Fibroblast of mammary gland (primary cell): ENCODE results near the gene SH3BGRL2.

ENCODE experiments used
- DNase-seq: peaks from one replicate; pipeline ENCODE4 v3.0.0-alpha.2; 2010; ENCODE audit warnings: low read depth
- H3K4me3 ChIP-seq: 2 replicates; pipeline ENCODE4 v1.5.1; 2011; ENCODE audit warnings: low read depth, mild to moderate bottlenecking, low read length, moderate library complexity; ENCODE audit not compliant: control insufficient read depth
- TF ChIP-seq, protein P1 (sequence below): conservative IDR thresholded peaks from 2 replicates; pipeline ENCODE4 v1.5.1; 2011; ENCODE audit warnings: low read depth, low read length, inconsistent platforms; ENCODE audit not compliant: control insufficient read depth, insufficient read depth

SH3BGRL2 gene

DNA sequence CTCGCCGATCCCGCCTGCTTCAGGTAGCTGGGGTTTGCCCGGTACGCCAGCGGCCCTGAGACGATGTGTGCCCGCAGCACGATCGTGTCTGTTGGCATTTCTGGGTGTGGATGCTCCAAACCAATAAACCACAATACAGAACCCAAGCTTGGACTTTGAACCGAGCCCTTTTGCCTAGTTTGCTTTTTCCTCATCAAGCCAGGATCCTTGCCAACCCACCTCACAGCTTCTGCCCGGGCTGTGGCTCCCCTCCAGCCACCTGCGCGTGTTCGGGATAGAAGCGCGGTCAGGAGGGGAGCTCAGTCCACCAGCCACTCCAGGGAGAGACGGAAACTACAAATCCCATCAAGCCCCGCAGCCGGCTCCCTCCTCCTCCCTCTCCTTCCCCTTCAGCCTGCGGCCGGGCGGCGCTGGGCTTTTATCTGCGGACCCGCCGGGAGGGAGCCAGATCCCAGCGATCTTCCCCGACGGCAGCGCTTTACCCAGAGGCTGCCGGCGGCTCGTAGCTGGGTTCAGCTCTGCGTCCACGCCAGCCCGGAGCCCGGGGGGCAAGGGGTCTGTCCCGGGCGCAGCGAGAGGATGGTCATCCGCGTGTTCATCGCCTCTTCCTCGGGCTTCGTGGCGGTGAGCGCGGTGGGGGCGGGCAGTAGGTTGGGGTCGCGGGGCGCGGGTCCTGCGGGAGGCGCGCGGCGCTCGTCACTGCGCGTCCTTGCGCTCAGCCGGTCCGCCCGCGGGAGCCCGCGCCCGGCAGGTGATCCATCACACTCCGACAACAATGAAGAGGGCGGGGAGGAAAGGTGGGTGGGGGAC lies at the start of gene SH3BGRL2:
Gene SH3BGRL2 (plus strand): TSS at position 447 of the 810 bp plus-strand sequence. CDS start 133 bp downstream, at position 580.
- peak; percentile 52 for DNase-seq
- TF ChIP-seq, protein P1, sequence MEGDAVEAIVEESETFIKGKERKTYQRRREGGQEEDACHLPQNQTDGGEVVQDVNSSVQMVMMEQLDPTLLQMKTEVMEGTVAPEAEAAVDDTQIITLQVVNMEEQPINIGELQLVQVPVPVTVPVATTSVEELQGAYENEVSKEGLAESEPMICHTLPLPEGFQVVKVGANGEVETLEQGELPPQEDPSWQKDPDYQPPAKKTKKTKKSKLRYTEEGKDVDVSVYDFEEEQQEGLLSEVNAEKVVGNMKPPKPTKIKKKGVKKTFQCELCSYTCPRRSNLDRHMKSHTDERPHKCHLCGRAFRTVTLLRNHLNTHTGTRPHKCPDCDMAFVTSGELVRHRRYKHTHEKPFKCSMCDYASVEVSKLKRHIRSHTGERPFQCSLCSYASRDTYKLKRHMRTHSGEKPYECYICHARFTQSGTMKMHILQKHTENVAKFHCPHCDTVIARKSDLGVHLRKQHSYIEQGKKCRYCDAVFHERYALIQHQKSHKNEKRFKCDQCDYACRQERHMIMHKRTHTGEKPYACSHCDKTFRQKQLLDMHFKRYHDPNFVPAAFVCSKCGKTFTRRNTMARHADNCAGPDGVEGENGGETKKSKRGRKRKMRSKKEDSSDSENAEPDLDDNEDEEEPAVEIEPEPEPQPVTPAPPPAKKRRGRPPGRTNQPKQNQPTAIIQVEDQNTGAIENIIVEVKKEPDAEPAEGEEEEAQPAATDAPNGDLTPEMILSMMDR: no peak
- peak within 1 kb of the TSS; percentile 67 for H3K4me3 ChIP-seq

DNA sequence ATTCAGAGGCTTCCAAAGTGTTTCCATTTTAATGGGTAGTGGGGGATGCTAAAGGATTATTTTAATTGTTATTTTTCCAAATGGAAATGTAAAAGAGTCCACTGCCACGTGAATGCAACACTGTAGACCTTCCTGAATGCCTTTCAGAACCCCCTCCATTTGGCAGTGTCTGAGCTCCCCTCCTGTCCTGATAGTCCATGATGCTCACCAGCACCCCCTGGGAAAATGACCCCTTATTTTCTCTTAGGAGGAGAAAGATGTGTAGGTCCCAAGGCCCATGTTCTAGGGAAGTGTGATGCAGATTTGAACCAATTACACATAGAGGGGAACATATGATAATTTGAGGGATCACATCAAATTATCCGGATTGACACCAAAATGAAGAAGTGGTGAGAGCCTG lies 46.8 kb upstream of the SH3BGRL2 start:
- DNase-seq: no peak
- H3K4me3 ChIP-seq: no peak overlapping the region
- TF ChIP-seq, protein P1: no peak

DNA sequence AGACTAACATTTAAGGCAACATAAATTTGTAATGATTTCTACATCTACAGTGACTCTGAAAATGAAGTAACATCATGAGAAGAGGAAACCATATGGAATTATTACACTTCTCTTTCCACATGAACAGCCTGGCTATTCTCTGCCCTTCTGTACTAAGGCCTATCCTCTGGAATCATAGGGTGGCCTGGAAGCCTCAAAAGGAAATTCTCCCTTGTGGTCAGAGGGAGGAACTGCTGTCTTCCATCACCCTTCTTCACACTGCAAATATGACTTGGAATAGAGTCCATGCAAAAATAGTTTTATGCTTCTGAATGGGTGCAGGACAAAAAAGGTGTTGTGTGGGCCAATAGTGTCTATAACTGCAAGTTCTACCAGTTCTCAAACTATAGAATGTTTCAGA lies 44.6 kb upstream of the SH3BGRL2 start:
- no peak overlapping the region for H3K4me3 ChIP-seq
- TF ChIP-seq, protein P1: peak; percentile 69
- DNase-seq: peak; percentile 49

DNA sequence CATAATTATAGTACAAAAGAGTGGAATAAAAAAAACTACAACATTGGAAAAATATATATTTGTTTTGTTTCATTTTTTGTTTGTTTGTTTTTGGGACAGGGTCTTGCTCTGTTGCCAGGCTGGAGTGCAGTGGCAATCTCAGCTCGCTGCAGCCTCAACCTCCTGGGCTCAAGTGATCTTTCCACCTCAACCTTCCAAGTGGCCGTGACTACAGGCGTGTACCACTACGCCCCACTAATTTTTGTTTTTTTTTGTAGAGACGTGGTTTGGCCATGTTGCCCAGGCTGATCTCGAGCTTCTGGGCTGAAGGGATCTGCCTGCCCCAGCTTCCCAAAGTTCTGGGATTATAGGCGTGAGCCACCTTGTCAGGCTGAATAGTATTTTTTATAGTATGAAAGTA lies 41.4 kb upstream of the SH3BGRL2 start:
- TF ChIP-seq, protein P1: no peak
- DNase-seq: no peak

DNA sequence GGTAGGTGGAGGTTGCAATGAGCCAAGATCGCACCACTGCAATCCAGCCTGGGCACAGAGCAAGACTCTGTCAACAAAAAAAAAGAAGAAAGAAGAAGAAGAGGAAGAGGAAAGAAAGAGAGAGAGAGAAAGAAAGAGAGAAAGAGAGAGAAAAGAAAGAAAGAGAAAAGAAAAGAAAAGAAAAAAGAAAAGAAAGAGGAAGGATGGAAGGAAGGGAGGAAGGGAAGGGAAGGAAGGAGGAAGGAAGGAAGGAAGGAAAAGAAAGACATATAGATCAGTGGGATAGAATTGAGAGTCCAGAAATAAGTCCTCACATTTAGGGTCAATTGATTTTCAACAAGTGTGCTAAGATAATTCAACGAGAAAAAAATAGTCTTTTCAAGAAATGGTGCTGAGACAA lies 34.0 kb upstream of the SH3BGRL2 start:
- no peak overlapping the region for H3K4me3 ChIP-seq
- TF ChIP-seq, protein P1: no peak
- no peak for DNase-seq

More for the DNA sequence above, 41.4 kb upstream of the SH3BGRL2 start:
- no peak overlapping the region for H3K4me3 ChIP-seq

DNA sequence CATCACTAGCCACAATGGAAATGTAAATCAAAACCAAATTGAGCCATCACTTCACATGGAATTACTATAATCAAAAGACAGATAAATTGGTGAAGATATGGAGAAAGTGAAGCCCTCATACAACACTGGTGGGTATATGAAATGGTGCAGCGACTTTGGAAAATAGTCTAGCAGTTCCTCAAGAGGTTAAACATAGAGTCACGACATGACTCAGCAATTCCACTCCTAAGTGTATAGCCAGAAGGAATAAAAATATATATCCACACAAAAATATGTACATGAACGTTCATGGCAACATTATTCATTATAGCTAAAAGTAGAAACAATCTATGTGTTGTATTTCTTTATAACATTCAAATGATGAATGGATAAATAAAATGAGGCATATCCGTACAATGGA lies 33.1 kb upstream of the SH3BGRL2 start:
- no peak for DNase-seq
- H3K4me3 ChIP-seq: no peak overlapping the region
- TF ChIP-seq, protein P1: no peak
